A172 (cell line): Measurements from ENCODE around the gene DNHD1. TPM values are rescaled to one million over a fixed set of nuclear protein-coding genes. Genes with fewer than 3 reads are reported as not detected.

ENCODE experiments used
- DNase-seq: peaks from one replicate; pipeline ENCODE4 v3.0.0-alpha.2; 2015; ENCODE audit warnings: low spot score
- total RNA-seq: library from RNA; depleted of rRNA; stranded (reverse); fragments of >200 nt; shearing (Covaris generic); gene quantifications from 2 replicates; pipeline ENCODE4 v1.2.3, GENCODE V29; 2014

DNHD1 gene
- total RNA-seq, 1 experiment from 2014 or later: 1.9 TPM

- no peak for DNase-seq
Observed at GRCh38 chr11:6563667-6564066, 66.6 kb downstream of the DNHD1 start.

- DNase-seq: no peak
Observed at GRCh38 chr11:6565325-6565724, 68.2 kb downstream of the DNHD1 start.

- DNase-seq: no peak
Observed at GRCh38 chr11:6565988-6566703, 69.1 kb downstream of the DNHD1 start.

GRCh38 chr11:6566704-6567370 lies 69.8 kb downstream of the DNHD1 start:
- no peak for DNase-seq

GRCh38 chr11:6567371-6567745 lies 70.3 kb downstream of the DNHD1 start:
- no peak for DNase-seq

GRCh38 chr11:6568191-6568918 lies 71.3 kb downstream of the DNHD1 start:
- DNase-seq: peak; percentile 54

GRCh38 chr11:6569706-6570105 lies 72.6 kb downstream of the DNHD1 start:
- no peak for DNase-seq

GRCh38 chr11:6570691-6571427 lies 73.8 kb downstream of the DNHD1 start:
- no peak for DNase-seq

- DNase-seq: no peak
Observed at GRCh38 chr11:6571434-6572008, 74.4 kb downstream of the DNHD1 start.

GRCh38 chr11:6572215-6572614 lies 75.1 kb downstream of the DNHD1 start:
- DNase-seq: peak; percentile 27

- DNase-seq: no peak
Observed at GRCh38 chr11:6574816-6575715, 78.0 kb downstream of the DNHD1 start.

- DNase-seq: no peak
Observed at GRCh38 chr11:6576471-6577373, 79.6 kb downstream of the DNHD1 start.

GRCh38 chr11:6578134-6578533 lies 81.1 kb downstream of the DNHD1 start:
- DNase-seq: no peak

- DNase-seq: no peak
Observed at GRCh38 chr11:6579681-6580080, 82.6 kb downstream of the DNHD1 start.

- no peak for DNase-seq
Observed at GRCh38 chr11:6583584-6583983, 86.5 kb downstream of the DNHD1 start.

GRCh38 chr11:6584528-6584927 lies 87.4 kb downstream of the DNHD1 start:
- DNase-seq: no peak

- DNase-seq: no peak
Observed at GRCh38 chr11:6586434-6587359, 89.6 kb downstream of the DNHD1 start.

GRCh38 chr11:6587360-6587953 lies 90.4 kb downstream of the DNHD1 start:
- DNase-seq: no peak
